GM12878 (cell line): ENCODE data around the gene PGGT1B. TPM values are rescaled to one million over a fixed set of nuclear protein-coding genes. Genes with fewer than 3 reads are reported as not detected.

Source experiments
- ATF2 ChIP-seq: IDR thresholded peaks from 2 replicates; pipeline ENCODE4 v1.6.1; 2012; ENCODE audit warnings: low read length, inconsistent platforms
- BACH1 ChIP-seq: fragments of 450-650 bp; IDR thresholded peaks from 2 replicates; pipeline ENCODE4 v1.6.1; 2017; ENCODE audit warnings: mild to moderate bottlenecking, borderline replicate concordance
- BHLHE40 ChIP-seq, 2 experiments: fragments of 450-650 bp in 1 of 2; IDR thresholded peaks; 2 replicates each; pipeline ENCODE4 v1.6.1; 2011 to 2017; ENCODE audit warnings: low read depth in 2 of 2, borderline replicate concordance in 1 of 2, improper control_type of control experiment in 1 of 2, low read length in 1 of 2, mild to moderate bottlenecking in 1 of 2
- CBFB ChIP-seq: IDR thresholded peaks from 2 replicates; pipeline ENCODE4 v1.6.1; 2016; ENCODE audit warnings: antibody characterized with exemption, low read depth
- CREB1 ChIP-seq: IDR thresholded peaks from 2 replicates; pipeline ENCODE4 v1.6.1; 2012; ENCODE audit warnings: low read depth, mild to moderate bottlenecking, inconsistent platforms
- HDGF ChIP-seq: fragments of 450-650 bp; IDR thresholded peaks from 2 replicates; pipeline ENCODE4 v1.6.1; 2016; ENCODE audit warnings: antibody characterized with exemption
- IKZF2 ChIP-seq, 2 experiments: fragments of 450-650 bp; IDR thresholded peaks; 2 replicates each; pipeline ENCODE4 v1.6.1; 2017; ENCODE audit warnings: mild to moderate bottlenecking in 2 of 2, moderate library complexity in 2 of 2
- JUNB ChIP-seq: IDR thresholded peaks from 2 replicates; pipeline ENCODE4 v1.6.1; 2016; ENCODE audit warnings: antibody characterized with exemption, mild to moderate bottlenecking
- MEF2B ChIP-seq: fragments of 450-650 bp; IDR thresholded peaks from 2 replicates; pipeline ENCODE4 v1.6.1; 2018; ENCODE audit warnings: mild to moderate bottlenecking, moderate library complexity; ENCODE audit not compliant: partially characterized antibody, poor library complexity, severe bottlenecking
- MLLT1 ChIP-seq: fragments of 450-650 bp; IDR thresholded peaks from 2 replicates; pipeline ENCODE4 v1.6.1; 2016; ENCODE audit warnings: mild to moderate bottlenecking
- SMAD5 ChIP-seq: IDR thresholded peaks from 2 replicates; pipeline ENCODE4 v1.6.1; 2016; ENCODE audit warnings: antibody characterized with exemption, low read depth
- ZNF622 ChIP-seq: fragments of 450-650 bp; IDR thresholded peaks from 2 replicates; pipeline ENCODE4 v1.6.1; 2017; ENCODE audit warnings: mild to moderate bottlenecking, inconsistent platforms
- polyA plus RNA-seq, 11 experiments: library from polyadenylated mRNA; depleted of rRNA in 4 of 11; unstranded in 6 of 11; stranded (reverse) in 5 of 11; fragments of >200 nt; fragmentation: Nextera tagmentation in 4 of 11; fragmentation: Illumina TruSeq in 1 of 11; extraction: Ambion mirVana in 4 of 11; extraction: Trizol in 1 of 11; gene quantifications; 1 replicate in 1 of 11; 2 replicates in 10 of 11; pipeline versions ENCODE4 v1.2.1 to v1.2.3, GENCODE V29; 2011 to 2016; ENCODE audit warnings: inconsistent platforms in 2 of 11, missing spikeins in 2 of 11, low read depth in 1 of 11
- total RNA-seq, 4 experiments: library from RNA; depleted of rRNA in 3 of 4; stranded (reverse); fragments of >200 nt in 3 of 4; fragmentation: Illumina TruSeq in 1 of 4; extraction: Trizol in 1 of 4; gene quantifications; 2 replicates each; pipeline versions ENCODE4 v1.2.1 to v1.2.3, GENCODE V29; 2013 to 2021
- TF ChIP-seq, protein P1 (sequence below): fragments of 450-650 bp; formaldehyde crosslinking; IDR thresholded peaks from 2 replicates; pipeline ENCODE4 v1.5.0; 2022; ENCODE audit warnings: mild to moderate bottlenecking, missing genetic modification characterization
- TF ChIP-seq, protein P2 (sequence below): fragments of 450-650 bp; formaldehyde crosslinking; IDR thresholded peaks from 2 replicates; pipeline ENCODE4 v1.4.0; 2022; ENCODE audit warnings: mild to moderate bottlenecking, moderate library complexity
- TF ChIP-seq, protein P3 (sequence below): fragments of 450-650 bp; IDR thresholded peaks from 2 replicates; pipeline ENCODE4 v1.6.1; 2017; ENCODE audit warnings: low read depth, mild to moderate bottlenecking, moderate library complexity
- TF ChIP-seq, protein P4 (sequence below): fragments of 450-650 bp; IDR thresholded peaks from 2 replicates; pipeline ENCODE4 v1.6.1; 2018; ENCODE audit warnings: borderline replicate concordance, mild to moderate bottlenecking; ENCODE audit not compliant: partially characterized antibody

PGGT1B gene
- total and polyA plus RNA-seq, 10 of the 15 experiments (the other 5 are each of a cell fraction or from before 2014, with no cell fraction given), result 5.0 to 38.4 (median 13.9) TPM

DNA sequence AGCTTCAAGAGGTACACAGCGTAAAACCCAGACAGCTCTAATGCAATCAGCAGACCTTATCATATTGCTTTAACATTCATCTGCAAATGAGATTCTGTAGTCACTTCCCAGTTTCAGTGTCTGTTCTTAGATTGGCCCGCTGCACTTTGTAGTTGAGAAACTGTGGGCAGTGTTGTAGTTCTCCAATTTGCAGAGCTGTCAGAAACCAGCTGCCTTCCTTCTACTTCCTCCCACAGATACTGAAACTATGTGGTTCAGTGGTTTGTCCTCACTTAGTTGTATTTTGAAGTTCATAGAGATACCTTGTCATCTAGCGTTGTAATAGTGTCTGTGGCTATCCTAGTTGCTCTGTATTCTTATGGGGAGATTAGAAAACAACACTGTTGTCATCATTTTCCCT, 53.4 kb downstream of the PGGT1B start (continued):
- TF ChIP-seq, protein P1, sequence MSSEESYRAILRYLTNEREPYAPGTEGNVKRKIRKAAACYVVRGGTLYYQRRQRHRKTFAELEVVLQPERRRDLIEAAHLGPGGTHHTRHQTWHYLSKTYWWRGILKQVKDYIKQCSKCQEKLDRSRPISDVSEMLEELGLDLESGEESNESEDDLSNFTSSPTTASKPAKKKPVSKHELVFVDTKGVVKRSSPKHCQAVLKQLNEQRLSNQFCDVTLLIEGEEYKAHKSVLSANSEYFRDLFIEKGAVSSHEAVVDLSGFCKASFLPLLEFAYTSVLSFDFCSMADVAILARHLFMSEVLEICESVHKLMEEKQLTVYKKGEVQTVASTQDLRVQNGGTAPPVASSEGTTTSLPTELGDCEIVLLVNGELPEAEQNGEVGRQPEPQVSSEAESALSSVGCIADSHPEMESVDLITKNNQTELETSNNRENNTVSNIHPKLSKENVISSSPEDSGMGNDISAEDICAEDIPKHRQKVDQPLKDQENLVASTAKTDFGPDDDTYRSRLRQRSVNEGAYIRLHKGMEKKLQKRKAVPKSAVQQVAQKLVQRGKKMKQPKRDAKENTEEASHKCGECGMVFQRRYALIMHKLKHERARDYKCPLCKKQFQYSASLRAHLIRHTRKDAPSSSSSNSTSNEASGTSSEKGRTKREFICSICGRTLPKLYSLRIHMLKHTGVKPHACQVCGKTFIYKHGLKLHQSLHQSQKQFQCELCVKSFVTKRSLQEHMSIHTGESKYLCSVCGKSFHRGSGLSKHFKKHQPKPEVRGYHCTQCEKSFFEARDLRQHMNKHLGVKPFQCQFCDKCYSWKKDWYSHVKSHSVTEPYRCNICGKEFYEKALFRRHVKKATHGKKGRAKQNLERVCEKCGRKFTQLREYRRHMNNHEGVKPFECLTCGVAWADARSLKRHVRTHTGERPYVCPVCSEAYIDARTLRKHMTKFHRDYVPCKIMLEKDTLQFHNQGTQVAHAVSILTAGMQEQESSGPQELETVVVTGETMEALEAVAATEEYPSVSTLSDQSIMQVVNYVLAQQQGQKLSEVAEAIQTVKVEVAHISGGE (CRISPR knock-in tag), result no peak
- TF ChIP-seq ATF2 (peak; percentile 80), BACH1 (peak; percentile 41; the same call in 1 of the 2 replicates), MLLT1 (peak; percentile 90), IKZF2 (IDR thresholded peaks at IDR 0.05) (peak; percentile 97 to 98), SMAD5 (no peak), JUNB (peak; percentile 52), HDGF (no peak), CBFB (peak; percentile 93), CREB1 (peak; percentile 53; the same call in 1 of the 2 replicates), ZNF622 (no peak), MEF2B (peak; percentile 68), BHLHE40 (IDR thresholded peaks at IDR 0.05; ENCODE audit: borderline replicate concordance in 1 of 2, low read depth in 2 of 2, low read length in 1 of 2) (peak; percentile 37 to 46; a peak in 2 of 4 replicates)
- TF ChIP-seq, protein P2, sequence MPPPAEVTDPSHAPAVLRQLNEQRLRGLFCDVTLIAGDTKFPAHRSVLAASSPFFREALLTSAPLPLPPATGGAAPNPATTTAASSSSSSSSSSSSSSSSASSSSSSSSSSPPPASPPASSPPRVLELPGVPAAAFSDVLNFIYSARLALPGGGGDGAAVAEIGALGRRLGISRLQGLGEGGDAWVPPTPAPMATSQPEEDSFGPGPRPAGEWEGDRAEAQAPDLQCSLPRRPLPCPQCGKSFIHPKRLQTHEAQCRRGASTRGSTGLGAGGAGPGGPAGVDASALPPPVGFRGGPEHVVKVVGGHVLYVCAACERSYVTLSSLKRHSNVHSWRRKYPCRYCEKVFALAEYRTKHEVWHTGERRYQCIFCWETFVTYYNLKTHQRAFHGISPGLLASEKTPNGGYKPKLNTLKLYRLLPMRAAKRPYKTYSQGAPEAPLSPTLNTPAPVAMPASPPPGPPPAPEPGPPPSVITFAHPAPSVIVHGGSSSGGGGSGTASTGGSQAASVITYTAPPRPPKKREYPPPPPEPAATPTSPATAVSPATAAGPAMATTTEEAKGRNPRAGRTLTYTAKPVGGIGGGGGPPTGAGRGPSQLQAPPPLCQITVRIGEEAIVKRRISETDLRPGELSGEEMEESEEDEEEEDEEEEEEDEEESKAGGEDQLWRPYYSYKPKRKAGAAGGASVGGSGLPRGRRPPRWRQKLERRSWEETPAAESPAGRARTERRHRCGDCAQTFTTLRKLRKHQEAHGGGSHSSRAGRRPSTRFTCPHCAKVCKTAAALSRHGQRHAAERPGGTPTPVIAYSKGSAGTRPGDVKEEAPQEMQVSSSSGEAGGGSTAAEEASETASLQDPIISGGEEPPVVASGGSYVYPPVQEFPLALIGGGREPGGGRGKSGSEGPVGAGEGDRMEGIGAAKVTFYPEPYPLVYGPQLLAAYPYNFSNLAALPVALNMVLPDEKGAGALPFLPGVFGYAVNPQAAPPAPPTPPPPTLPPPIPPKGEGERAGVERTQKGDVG, result no peak
- TF ChIP-seq, protein P3, sequence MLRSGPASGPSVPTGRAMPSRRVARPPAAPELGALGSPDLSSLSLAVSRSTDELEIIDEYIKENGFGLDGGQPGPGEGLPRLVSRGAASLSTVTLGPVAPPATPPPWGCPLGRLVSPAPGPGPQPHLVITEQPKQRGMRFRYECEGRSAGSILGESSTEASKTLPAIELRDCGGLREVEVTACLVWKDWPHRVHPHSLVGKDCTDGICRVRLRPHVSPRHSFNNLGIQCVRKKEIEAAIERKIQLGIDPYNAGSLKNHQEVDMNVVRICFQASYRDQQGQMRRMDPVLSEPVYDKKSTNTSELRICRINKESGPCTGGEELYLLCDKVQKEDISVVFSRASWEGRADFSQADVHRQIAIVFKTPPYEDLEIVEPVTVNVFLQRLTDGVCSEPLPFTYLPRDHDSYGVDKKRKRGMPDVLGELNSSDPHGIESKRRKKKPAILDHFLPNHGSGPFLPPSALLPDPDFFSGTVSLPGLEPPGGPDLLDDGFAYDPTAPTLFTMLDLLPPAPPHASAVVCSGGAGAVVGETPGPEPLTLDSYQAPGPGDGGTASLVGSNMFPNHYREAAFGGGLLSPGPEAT, result peak; percentile 87
- TF ChIP-seq, protein P4, sequence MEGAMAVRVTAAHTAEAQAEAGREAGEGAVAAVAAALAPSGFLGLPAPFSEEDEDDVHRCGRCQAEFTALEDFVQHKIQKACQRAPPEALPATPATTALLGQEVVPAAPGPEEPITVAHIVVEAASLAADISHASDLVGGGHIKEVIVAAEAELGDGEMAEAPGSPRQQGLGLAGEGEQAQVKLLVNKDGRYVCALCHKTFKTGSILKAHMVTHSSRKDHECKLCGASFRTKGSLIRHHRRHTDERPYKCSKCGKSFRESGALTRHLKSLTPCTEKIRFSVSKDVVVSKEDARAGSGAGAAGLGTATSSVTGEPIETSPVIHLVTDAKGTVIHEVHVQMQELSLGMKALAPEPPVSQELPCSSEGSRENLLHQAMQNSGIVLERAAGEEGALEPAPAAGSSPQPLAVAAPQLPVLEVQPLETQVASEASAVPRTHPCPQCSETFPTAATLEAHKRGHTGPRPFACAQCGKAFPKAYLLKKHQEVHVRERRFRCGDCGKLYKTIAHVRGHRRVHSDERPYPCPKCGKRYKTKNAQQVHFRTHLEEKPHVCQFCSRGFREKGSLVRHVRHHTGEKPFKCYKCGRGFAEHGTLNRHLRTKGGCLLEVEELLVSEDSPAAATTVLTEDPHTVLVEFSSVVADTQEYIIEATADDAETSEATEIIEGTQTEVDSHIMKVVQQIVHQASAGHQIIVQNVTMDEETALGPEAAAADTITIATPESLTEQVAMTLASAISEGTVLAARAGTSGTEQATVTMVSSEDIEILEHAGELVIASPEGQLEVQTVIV, result no peak
